AG04450 (cell line): Measurements from ENCODE around the gene LHB. TPM values are rescaled to one million over a fixed set of nuclear protein-coding genes. Genes with fewer than 3 reads are reported as not detected.
A peak's percentile ranks its signal among the peaks of the same experiment; 100 is the strongest.

ENCODE experiments used
- CTCF ChIA-PET: fragments of 300-600, 350-600 bp; formaldehyde crosslinking; extraction: SDS; loops from one replicate; lab custom pipeline; 2022; ENCODE audit warnings: antibody characterized with exemption, inconsistent platforms; lab: Charles Lee
- POLR2A ChIA-PET: fragments of 350-600 bp; formaldehyde crosslinking; extraction: SDS; loops from one replicate; lab custom pipeline; 2021; ENCODE audit warnings: antibody characterized with exemption, inconsistent platforms; lab: Yijun Ruan, JAX
- DNase-seq: peaks from one replicate; pipeline ENCODE4 v3.0.0-alpha.2; 2011; ENCODE audit warnings: low read depth, low spot score
- H3K27ac ChIP-seq: one replicate; pipeline ENCODE4 v1.5.1; 2012; ENCODE audit warnings: low read depth, low read length, control low read depth
- H3K27me3 ChIP-seq: one replicate; pipeline ENCODE4 v1.6.0; 2012; ENCODE audit warnings: low read length; ENCODE audit not compliant: control insufficient read depth, insufficient read depth
- H3K4me3 ChIP-seq: 2 replicates; pipeline ENCODE4 v1.5.1; 2011; ENCODE audit warnings: mild to moderate bottlenecking, low read depth, low read length, control low read depth
- H3K9me3 ChIP-seq: 2 replicates; pipeline ENCODE4 v1.5.1; 2012; ENCODE audit warnings: low read length; ENCODE audit not compliant: control insufficient read depth, insufficient read depth
- CTCF ChIP-seq: IDR thresholded peaks from 2 replicates; pipeline ENCODE4 v1.5.1; 2011; ENCODE audit warnings: low read depth, low read length, control low read depth, inconsistent platforms
- polyA plus RNA-seq: library from polyadenylated mRNA; depleted of rRNA; stranded (reverse); fragments of >200 nt; gene quantifications from 2 replicates; pipeline ENCODE4 v1.2.3, GENCODE V29; 2011

Gene LHB
- polyA plus RNA-seq, 1 experiment: not detected

GRCh38 chr19:48970139-48970766 is 46.6 kb downstream of the LHB start:
- ChIA-PET POLR2A (interaction anchor here (0.5 to 2.0 kb wide), 14 partner anchors 9 to 415 kb away, joined by 3 to 13 read pairs (median 6); partner anchors contain the start of genes HSD17B14, NUCB1 and PPP1R15A), CTCF (interaction anchor here (0.5 to 3.2 kb wide), 28 partner anchors 10 to 325 kb away, joined by 3 to 38 read pairs (median 4); partner anchors contain the start of genes BAX, CA11, GYS1 and HSD17B14)
- no peak overlapping the region for H3K27ac ChIP-seq
- H3K27me3 ChIP-seq: no peaks in the 10 kb centered on the region
- TF ChIP-seq CTCF: no peak
- H3K4me3 ChIP-seq: no peak overlapping the region
- peaks cover 12% of the 10 kb centered on the region; the same call in 1 of the 2 replicates for H3K9me3 ChIP-seq
- no peak for DNase-seq

GRCh38 chr19:48969276-48970138 is 47.4 kb downstream of the LHB start:
- peaks cover 12% of the 10 kb centered on the region; the same call in 1 of the 2 replicates for H3K9me3 ChIP-seq
- CTCF ChIA-PET: interaction anchor here (1.0 to 3.2 kb wide), 7 partner anchors 11 to 181 kb away, joined by 3 to 38 read pairs (median 11); partner anchors contain the start of genes GYS1 and RUVBL2
- POLR2A ChIA-PET: interaction anchor here (0.6 to 1.2 kb wide), 6 partner anchors 15 to 128 kb away, joined by 3 to 7 read pairs (median 4); no protein-coding TSS in a partner anchor
- DNase-seq: no peak
- H3K4me3 ChIP-seq: no peak overlapping the region
- no peaks in the 10 kb centered on the region for H3K27me3 ChIP-seq
- TF ChIP-seq CTCF: no peak
- H3K27ac ChIP-seq: no peak overlapping the region

DNA sequence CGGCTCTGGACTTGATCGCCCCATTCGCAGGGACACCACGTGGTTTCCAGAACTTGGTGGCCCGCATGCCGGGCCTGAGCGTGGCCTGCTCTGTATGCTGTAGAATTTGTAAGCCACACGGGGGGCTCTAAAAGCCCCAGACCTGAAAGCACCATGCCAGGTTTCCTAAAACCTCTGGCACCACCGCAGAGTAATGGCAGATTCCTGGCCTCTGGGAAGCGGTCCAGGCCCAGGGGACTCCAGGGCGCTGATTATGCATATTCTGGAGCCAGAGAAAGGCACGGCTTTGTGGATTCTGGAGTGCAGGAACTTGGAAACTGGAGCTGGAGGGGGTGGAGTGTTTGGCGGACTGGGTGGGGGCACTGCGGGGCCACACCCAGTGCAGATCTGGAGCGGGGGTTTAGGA is 48.1 kb downstream of the LHB start:
- no peak overlapping the region for H3K27ac ChIP-seq
- ChIA-PET CTCF (no interaction called here), POLR2A (interaction anchor here (0.6 to 5.6 kb wide), 6 partner anchors 15 to 95 kb away, joined by 3 to 83 read pairs (median 6); partner anchors contain the start of genes GYS1, PPP1R15A and RUVBL2)
- H3K27me3 ChIP-seq: no peaks in the 10 kb centered on the region
- DNase-seq: no peak
- peaks cover 12% of the 10 kb centered on the region; the same call in 1 of the 2 replicates for H3K9me3 ChIP-seq
- no peak overlapping the region for H3K4me3 ChIP-seq
- TF ChIP-seq CTCF: no peak

DNA sequence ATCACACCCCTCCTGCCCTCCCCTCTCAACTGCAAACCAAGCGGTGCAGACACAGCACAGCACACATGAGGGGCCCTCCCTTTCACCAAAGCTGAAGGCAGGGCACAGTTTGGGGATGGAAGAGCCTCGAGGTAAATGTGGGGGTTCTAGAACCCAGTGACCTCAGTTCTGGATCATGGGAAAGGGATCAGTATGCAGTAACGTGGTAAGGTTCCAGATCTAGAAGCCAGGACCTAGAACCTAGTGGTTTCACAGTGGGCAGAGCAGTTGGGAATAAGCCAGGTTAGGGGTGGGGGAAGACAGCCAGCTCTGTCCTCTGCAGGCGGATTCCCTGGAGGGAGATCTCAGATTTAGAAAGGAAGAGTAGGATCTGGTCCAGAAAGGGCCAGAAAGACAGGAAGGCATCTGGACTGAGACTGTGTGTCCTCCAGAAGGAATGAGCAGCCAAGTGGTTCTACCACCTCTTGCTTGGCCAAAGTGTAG is 48.7 kb downstream of the LHB start:
- Histone ChIP-seq H3K9me3 (peaks cover 12% of the 10 kb centered on the region; the same call in 1 of the 2 replicates), H3K27me3 (no peaks in the 10 kb centered on the region), H3K27ac (peak overlapping the region; percentile 47), H3K4me3 (no peak overlapping the region)
- no peak for DNase-seq
- CTCF ChIA-PET: interaction anchor here (0.6 to 1.0 kb wide), 2 partner anchors 177 to 180 kb away, joined by 3 read pairs; no protein-coding TSS in a partner anchor
- POLR2A ChIA-PET: interaction anchor here (0.6 to 5.6 kb wide), 8 partner anchors 11 to 189 kb away, joined by 3 to 83 read pairs (median 6); partner anchors contain the start of genes GYS1, PPP1R15A and RUVBL2
- TF ChIP-seq CTCF: no peak
